Measurements from ENCODE around the gene MDH1B.

The MDH1B gene

DNA sequence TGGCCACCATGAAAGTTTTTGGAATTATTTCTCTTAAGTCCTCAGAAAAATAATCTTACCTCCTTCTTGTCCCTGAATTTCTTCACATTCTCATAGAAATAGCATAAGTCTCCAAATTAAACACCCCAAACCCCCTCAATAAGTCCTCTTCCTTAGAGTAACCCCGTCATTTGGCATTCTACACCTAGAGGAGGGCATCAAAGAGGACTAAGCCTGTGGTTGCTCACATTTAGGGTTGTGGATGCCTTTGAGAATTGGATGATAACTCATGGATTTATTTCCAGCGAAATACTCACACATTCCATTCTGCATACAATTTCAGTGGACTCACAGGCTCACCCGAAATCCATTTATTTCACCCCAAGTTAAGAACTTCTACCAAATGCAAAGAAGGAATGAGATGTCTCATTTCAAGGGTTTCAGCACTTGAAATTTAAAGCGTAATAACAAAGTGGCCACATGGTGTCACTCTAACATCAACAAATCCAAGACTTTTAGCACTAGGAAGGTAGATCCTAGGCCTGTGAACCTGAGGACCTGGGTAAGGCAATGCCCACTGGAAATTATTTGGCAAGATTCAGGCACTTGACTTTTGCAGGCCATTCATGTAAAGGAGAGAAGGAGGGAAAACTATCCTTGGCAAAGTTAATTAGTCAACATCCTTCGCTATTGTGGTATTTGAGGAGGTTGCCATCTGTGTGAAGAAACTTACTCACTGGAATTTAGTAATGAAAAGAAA is 71.6 kb downstream of the MDH1B start:
- peak; percentile 16 for DNase-seq

DNA sequence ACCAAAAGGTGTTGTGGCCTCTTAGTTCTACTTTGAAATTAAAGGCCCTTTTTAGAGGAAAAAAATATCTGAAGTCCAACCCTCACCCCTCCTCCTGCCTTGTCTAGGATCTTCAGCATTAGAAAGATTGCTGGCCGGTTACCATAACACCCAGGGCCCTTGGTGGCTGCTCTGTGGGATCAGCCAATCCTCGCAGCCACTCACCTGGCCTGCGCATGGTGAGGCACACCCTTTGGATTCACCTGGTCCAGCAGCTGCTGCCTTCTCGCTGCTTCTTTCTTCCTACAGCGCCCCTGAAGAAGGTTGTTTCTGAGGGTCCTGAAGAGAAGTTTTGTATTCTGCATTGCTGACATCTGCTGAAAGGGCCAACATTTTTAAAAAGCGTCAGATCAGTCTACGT is 72.2 kb downstream of the MDH1B start:
- no peak for DNase-seq

DNA sequence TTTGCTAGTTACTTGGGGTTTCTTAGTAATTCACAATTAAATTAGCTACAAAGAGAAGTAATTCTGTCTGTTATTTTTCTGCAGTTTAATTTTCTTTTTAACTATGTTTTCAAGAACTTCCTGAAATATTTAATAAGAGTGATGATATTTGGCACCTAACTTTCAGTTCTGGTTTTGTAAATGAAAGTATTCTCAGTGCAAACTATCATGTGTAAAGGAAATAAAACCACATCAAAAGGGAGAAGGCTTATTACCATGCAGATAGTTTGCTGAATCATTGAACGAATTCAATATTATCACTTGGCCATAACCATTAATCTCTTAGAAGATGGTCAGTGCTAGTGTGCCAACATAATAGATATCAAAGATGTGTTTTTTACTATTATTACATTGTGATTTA is 76.1 kb downstream of the MDH1B start:
- no peak for DNase-seq

- no peak for DNase-seq
These were observed 76.7 kb downstream of the MDH1B start for GRCh38 chr2:206688453-206688852.

Data from NCI-H446 treated with DMSO at 0.1 percent for 48 hours (cell line).